ENCODE measurements around the gene SLC25A24. TPM values are rescaled to one million over a fixed set of nuclear protein-coding genes. Genes with fewer than 3 reads are reported as not detected.

The SLC25A24 gene
- total RNA-seq, 2 experiments from 2014 or later, result 26.9 to 29.2 TPM

- Mint-ChIP-seq H3K9me3 (ENCODE audit: insufficient read depth) (no peaks in the 10 kb centered on the region), H3K27ac (no peak overlapping the region), H3K4me3 (no peak overlapping the region), H3K27me3 (ENCODE audit: low read depth) (no peaks in the 10 kb centered on the region), H3K4me1 (ENCODE audit: low read depth) (peaks cover 6% of the 10 kb centered on the region), H3K36me3 (ENCODE audit: low read depth) (no peaks in the 10 kb centered on the region)
- POLR2A ChIA-PET, result interaction anchor here (1.3 kb wide), 1 partner anchor 288 kb away, joined by 3 read pairs; no protein-coding TSS in a partner anchor
- ATAC-seq (no peak), DNase-seq (no peak)
- CTCF ChIA-PET, result interaction anchor here (1.0 to 2.0 kb wide), 3 partner anchors 11 to 331 kb away, joined by 4 to 9 read pairs (median 4); no protein-coding TSS in a partner anchor
Measured at GRCh38 chr1:108114033-108114599, 86.0 kb downstream of the SLC25A24 start.

GRCh38 chr1:108113496-108113895, 86.6 kb downstream of the SLC25A24 start:
- no peak overlapping the region for H3K27ac Mint-ChIP-seq
- H3K36me3 Mint-ChIP-seq (ENCODE audit: low read depth), result no peaks in the 10 kb centered on the region
- ChIA-PET POLR2A (interaction anchor here (1.0 to 1.3 kb wide), 2 partner anchors 287 to 329 kb away, joined by 3 read pairs; no protein-coding TSS in a partner anchor), CTCF (interaction anchor here (1.0 to 1.3 kb wide), 2 partner anchors 11 to 331 kb away, joined by 4 read pairs; no protein-coding TSS in a partner anchor)
- no peaks in the 10 kb centered on the region for H3K9me3 Mint-ChIP-seq (ENCODE audit: insufficient read depth)
- DNase-seq (no peak), ATAC-seq (no peak)
- no peak overlapping the region for H3K4me3 Mint-ChIP-seq
- peaks cover 6% of the 10 kb centered on the region for H3K4me1 Mint-ChIP-seq (ENCODE audit: low read depth)
- H3K27me3 Mint-ChIP-seq (ENCODE audit: low read depth), result no peaks in the 10 kb centered on the region

DNA sequence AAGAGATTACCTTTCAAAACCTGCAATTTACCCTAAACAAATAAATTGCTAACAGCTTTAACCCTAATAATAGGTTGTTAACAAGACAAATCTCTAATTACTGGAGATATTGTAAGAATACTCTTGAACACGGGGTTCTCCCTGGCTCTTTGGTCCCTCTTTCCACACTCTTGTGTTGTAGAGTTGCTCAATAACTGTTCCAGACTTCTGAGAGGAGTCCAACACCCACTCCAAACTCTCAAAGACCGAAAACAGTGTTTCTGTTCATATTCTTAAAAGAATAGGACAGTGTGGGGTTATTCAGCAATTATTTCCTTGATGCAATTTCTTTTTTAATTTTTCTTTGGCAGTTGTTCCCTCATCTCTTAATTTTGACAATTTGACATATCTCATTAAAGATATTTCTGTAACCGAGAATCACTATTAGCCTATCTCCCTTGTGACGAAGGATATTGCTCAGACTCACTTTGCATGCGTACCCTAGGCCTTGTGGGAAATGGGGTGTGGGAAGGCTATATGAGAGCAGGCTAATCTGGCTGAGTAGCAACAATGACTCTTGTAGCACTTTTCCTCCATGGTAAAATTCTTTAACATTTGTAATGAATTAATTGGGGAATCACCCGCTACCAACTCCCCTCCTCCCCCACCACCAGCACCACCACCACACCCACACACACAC, 90.7 kb downstream of the SLC25A24 start:
- H3K27ac Mint-ChIP-seq, result no peak overlapping the region
- H3K4me1 Mint-ChIP-seq (ENCODE audit: low read depth), result peaks cover 3% of the 10 kb centered on the region
- H3K27me3 Mint-ChIP-seq (ENCODE audit: low read depth), result no peaks in the 10 kb centered on the region
- CTCF ChIA-PET, result interaction anchor here (1.1 to 1.4 kb wide), 2 partner anchors 145 to 327 kb away, joined by 3 read pairs; no protein-coding TSS in a partner anchor
- POLR2A ChIA-PET, result no interaction called here
- DNase-seq, result no peak
- H3K9me3 Mint-ChIP-seq (ENCODE audit: insufficient read depth), result no peaks in the 10 kb centered on the region
- ATAC-seq, result no peak
- no peaks in the 10 kb centered on the region for H3K36me3 Mint-ChIP-seq (ENCODE audit: low read depth)
- no peak overlapping the region for H3K4me3 Mint-ChIP-seq

GRCh38 chr1:108108119-108108518, 92.0 kb downstream of the SLC25A24 start:
- H3K4me3 Mint-ChIP-seq, result no peak overlapping the region
- ChIA-PET POLR2A (no interaction called here), CTCF (interaction anchor here (1.0 to 1.4 kb wide), 3 partner anchors 17 to 326 kb away, joined by 3 to 4 read pairs (median 3); no protein-coding TSS in a partner anchor)
- H3K27ac Mint-ChIP-seq, result no peak overlapping the region
- ATAC-seq (no peak), DNase-seq (no peak)
- H3K9me3 Mint-ChIP-seq (ENCODE audit: insufficient read depth), result peaks cover 3% of the 10 kb centered on the region
- peaks cover 7% of the 10 kb centered on the region for H3K27me3 Mint-ChIP-seq (ENCODE audit: low read depth)
- peaks cover 3% of the 10 kb centered on the region for H3K4me1 Mint-ChIP-seq (ENCODE audit: low read depth)
- no peaks in the 10 kb centered on the region for H3K36me3 Mint-ChIP-seq (ENCODE audit: low read depth)

DNA sequence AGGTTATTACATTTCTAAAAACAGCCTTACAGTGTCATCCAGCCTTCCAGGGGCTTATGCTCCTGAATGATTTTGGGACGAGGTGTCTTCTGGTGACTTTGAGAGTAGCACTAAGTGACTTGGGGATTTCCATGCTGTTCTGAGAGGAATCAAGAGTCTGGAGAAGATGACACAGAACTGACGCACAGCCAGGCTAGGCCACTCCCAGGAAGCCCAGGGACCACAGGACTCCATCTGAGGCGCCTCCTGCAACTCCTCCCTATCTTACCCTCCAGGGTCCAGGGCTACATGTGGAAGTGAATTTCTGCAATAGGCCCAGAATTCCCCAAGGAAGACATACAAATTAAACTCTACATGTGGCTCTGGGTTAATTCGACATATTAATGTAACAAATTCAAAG, 92.5 kb downstream of the SLC25A24 start:
- Mint-ChIP-seq H3K4me3 (no peak overlapping the region), H3K27me3 (ENCODE audit: low read depth) (peaks cover 8% of the 10 kb centered on the region), H3K36me3 (ENCODE audit: low read depth) (no peaks in the 10 kb centered on the region), H3K4me1 (ENCODE audit: low read depth) (peaks cover 3% of the 10 kb centered on the region), H3K9me3 (ENCODE audit: insufficient read depth) (peaks cover 7% of the 10 kb centered on the region), H3K27ac (no peak overlapping the region)
- ChIA-PET CTCF (interaction anchor here (1.0 to 1.4 kb wide), 2 partner anchors 18 to 325 kb away, joined by 3 to 4 read pairs; no protein-coding TSS in a partner anchor), POLR2A (no interaction called here)
- DNase-seq (no peak), ATAC-seq (no peak)

DNA sequence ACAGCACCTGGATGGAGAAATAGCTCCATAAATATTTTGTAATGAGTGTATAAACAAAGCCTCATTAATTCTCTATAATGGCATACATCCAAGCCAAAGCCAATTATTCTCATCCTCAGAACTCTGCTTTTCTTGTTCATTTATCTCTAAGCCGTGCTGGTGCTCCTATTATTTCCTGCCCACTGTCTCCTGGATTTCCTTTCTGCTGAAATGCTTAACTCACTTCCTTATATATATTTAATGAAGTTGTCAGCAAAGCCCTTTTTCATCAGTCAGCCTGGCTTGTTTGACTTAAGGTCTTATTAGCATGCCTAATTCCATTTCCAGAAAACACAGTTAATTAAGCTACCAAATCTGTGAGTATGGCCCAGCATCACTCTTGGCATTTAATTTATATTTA, 93.4 kb downstream of the SLC25A24 start:
- ATAC-seq (no peak), DNase-seq (no peak)
- H3K4me1 Mint-ChIP-seq (ENCODE audit: low read depth), result peaks cover 3% of the 10 kb centered on the region
- H3K27ac Mint-ChIP-seq, result no peak overlapping the region
- H3K36me3 Mint-ChIP-seq (ENCODE audit: low read depth), result no peaks in the 10 kb centered on the region
- H3K9me3 Mint-ChIP-seq (ENCODE audit: insufficient read depth), result peaks cover 8% of the 10 kb centered on the region
- ChIA-PET CTCF (interaction anchor here (1.8 kb wide), 1 partner anchor 18 kb away, joined by 7 read pairs; no protein-coding TSS in a partner anchor), POLR2A (interaction anchor here (0.6 kb wide), 1 partner anchor 15 kb away, joined by 6 read pairs; no protein-coding TSS in a partner anchor)
- H3K4me3 Mint-ChIP-seq, result no peak overlapping the region
- peaks cover 10% of the 10 kb centered on the region for H3K27me3 Mint-ChIP-seq (ENCODE audit: low read depth)

DNA sequence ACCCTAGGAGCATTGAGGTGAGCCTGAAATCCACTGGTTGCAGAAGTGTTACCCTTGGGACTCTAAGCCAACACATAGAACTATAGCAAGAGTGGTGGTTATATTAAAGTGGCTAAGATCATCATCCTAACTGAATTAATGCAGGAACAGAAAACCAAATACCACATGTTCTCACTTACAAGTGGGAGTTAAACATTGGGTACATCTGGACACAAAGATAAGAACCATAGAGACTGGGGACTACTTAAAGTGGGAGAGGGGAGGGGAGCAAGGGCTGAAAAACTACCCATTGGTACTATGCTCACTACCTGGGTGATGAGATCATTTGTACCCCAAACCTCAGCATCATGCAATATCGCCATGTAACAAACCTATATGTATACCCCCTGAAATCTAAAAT, 100.0 kb downstream of the SLC25A24 start:
- Mint-ChIP-seq H3K27me3 (ENCODE audit: low read depth) (peaks cover 10% of the 10 kb centered on the region), H3K9me3 (ENCODE audit: insufficient read depth) (peaks cover 8% of the 10 kb centered on the region), H3K4me3 (no peak overlapping the region), H3K36me3 (ENCODE audit: low read depth) (no peaks in the 10 kb centered on the region), H3K4me1 (ENCODE audit: low read depth) (peaks cover 11% of the 10 kb centered on the region), H3K27ac (no peak overlapping the region)
- ATAC-seq (no peak), DNase-seq (no peak)
- CTCF ChIA-PET, result no interaction called here
- POLR2A ChIA-PET, result no interaction called here

DNA sequence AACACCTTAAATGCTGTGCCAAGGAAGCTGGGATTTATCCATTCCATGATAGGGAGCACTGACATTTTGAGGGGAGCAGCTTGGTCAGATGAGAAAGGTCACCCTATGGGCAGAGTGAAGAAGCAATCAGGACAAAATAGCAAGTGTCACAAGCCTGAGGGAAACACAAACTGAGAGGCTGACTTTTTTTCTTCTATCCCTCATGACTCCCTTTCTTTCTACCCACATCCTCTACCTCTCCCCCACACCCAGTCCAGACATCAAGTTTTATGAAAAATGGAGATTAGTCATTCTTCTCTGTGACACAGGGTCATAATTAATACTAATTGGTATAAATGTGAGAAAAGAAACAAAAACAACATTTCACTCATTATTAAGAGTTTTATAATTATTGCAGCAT, 103.1 kb downstream of the SLC25A24 start:
- H3K9me3 Mint-ChIP-seq (ENCODE audit: insufficient read depth), result no peaks in the 10 kb centered on the region
- ChIA-PET POLR2A (no interaction called here), CTCF (no interaction called here)
- ATAC-seq (no peak), DNase-seq (no peak)
- peaks cover 11% of the 10 kb centered on the region for H3K4me1 Mint-ChIP-seq (ENCODE audit: low read depth)
- no peak overlapping the region for H3K4me3 Mint-ChIP-seq
- no peaks in the 10 kb centered on the region for H3K27me3 Mint-ChIP-seq (ENCODE audit: low read depth)
- H3K27ac Mint-ChIP-seq, result no peak overlapping the region
- no peaks in the 10 kb centered on the region for H3K36me3 Mint-ChIP-seq (ENCODE audit: low read depth)

GRCh38 chr1:108096089-108096488, 104.1 kb downstream of the SLC25A24 start:
- ATAC-seq, result no peak
- H3K4me1 Mint-ChIP-seq (ENCODE audit: low read depth), result peaks cover 11% of the 10 kb centered on the region
- H3K36me3 Mint-ChIP-seq (ENCODE audit: low read depth), result no peaks in the 10 kb centered on the region
- no peak for DNase-seq
- ChIA-PET POLR2A (no interaction called here), CTCF (interaction anchor here (0.7 kb wide), 1 partner anchor 29 kb away, joined by 3 read pairs; no protein-coding TSS in a partner anchor)
- H3K27me3 Mint-ChIP-seq (ENCODE audit: low read depth), result no peaks in the 10 kb centered on the region
- no peak overlapping the region for H3K4me3 Mint-ChIP-seq
- no peak overlapping the region for H3K27ac Mint-ChIP-seq
- no peaks in the 10 kb centered on the region for H3K9me3 Mint-ChIP-seq (ENCODE audit: insufficient read depth)

DNA sequence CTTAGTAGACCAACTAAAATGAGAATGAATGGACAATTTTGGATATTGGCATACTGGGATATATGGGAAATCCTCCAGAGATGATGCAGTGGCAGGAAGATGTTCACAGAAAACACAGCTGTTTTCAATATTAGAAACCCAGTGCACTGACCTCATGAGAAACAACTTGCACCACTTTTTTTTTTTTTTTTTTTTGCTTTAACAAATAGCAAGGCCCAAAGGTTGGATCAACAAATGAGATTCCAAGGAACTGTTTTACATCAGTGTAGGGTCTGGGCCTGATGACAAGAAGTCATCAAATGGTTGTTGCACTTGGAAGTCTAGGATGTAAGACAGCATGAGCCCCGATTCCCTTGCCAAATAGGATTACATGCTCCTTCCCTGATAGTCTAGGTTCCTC, 110.7 kb downstream of the SLC25A24 start:
- ChIA-PET CTCF (no interaction called here), POLR2A (no interaction called here)
- H3K9me3 Mint-ChIP-seq (ENCODE audit: insufficient read depth), result no peaks in the 10 kb centered on the region
- H3K36me3 Mint-ChIP-seq (ENCODE audit: low read depth), result no peaks in the 10 kb centered on the region
- no peaks in the 10 kb centered on the region for H3K4me1 Mint-ChIP-seq (ENCODE audit: low read depth)
- no peak overlapping the region for H3K27ac Mint-ChIP-seq
- no peak for ATAC-seq
- no peak overlapping the region for H3K4me3 Mint-ChIP-seq
- no peaks in the 10 kb centered on the region for H3K27me3 Mint-ChIP-seq (ENCODE audit: low read depth)
- no peak for DNase-seq

GRCh38 chr1:108085628-108086027, 114.5 kb downstream of the SLC25A24 start:
- Mint-ChIP-seq H3K4me3 (no peak overlapping the region), H3K27ac (no peak overlapping the region), H3K36me3 (ENCODE audit: low read depth) (peaks cover 5% of the 10 kb centered on the region), H3K27me3 (ENCODE audit: low read depth) (no peaks in the 10 kb centered on the region), H3K4me1 (ENCODE audit: low read depth) (peaks cover 31% of the 10 kb centered on the region), H3K9me3 (ENCODE audit: insufficient read depth) (no peaks in the 10 kb centered on the region)
- DNase-seq (no peak), ATAC-seq (no peak)
- ChIA-PET CTCF (no interaction called here), POLR2A (no interaction called here)

DNA sequence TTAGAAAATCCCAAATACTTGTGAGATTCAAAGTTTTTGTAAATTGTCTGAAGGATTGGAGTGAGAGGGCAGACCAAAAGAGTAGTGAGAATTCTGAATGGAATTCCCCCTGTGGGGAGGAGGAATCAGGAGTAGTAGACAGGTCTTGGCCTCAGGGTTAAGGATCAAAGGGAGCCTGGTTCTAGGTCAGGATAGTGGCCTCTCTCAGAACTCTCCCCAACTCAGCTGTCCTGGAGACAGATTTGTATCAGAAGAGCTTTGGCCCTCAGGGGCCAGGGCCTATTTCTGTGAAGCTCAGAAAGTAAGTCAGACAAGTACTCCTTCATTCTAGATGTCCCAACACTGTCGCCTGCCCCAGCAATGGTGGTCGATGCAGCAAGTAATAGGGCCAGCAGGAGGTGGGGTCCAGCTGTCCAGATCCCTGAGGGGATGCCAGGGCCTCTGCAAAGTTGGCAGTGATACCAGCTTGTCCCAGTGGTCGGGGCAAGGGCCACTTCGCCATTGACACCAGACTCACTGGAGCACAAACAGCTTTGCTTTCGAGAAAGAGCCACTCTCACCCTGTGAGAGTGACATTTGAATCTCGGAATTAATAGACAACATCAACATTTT, 115.2 kb downstream of the SLC25A24 start:
- H3K4me3 Mint-ChIP-seq, result no peak overlapping the region
- peaks cover 37% of the 10 kb centered on the region for H3K4me1 Mint-ChIP-seq (ENCODE audit: low read depth)
- no peaks in the 10 kb centered on the region for H3K27me3 Mint-ChIP-seq (ENCODE audit: low read depth)
- ChIA-PET CTCF (no interaction called here), POLR2A (interaction anchor here (1.0 kb wide), 1 partner anchor 305 kb away, joined by 3 read pairs; no protein-coding TSS in a partner anchor)
- no peak overlapping the region for H3K27ac Mint-ChIP-seq
- no peak for ATAC-seq
- no peak for DNase-seq
- peaks cover 5% of the 10 kb centered on the region for H3K36me3 Mint-ChIP-seq (ENCODE audit: low read depth)
- no peaks in the 10 kb centered on the region for H3K9me3 Mint-ChIP-seq (ENCODE audit: insufficient read depth)
